ENCODE data around the gene ADAMTS17.

The ADAMTS17 gene

GRCh38 chr15:100169615-100170290, 172.0 kb downstream of the ADAMTS17 start:
- no peak for DNase-seq (ENCODE audit: low read depth)

- DNase-seq (ENCODE audit: low read depth), result no peak
Measured at GRCh38 chr15:100168787-100169186, 173.0 kb downstream of the ADAMTS17 start.

- no peak for DNase-seq (ENCODE audit: low read depth)
Measured at GRCh38 chr15:100167884-100168375, 173.8 kb downstream of the ADAMTS17 start.

- DNase-seq (ENCODE audit: low read depth), result no peak
Measured at GRCh38 chr15:100166313-100166712, 175.5 kb downstream of the ADAMTS17 start.

GRCh38 chr15:100163961-100164360, 177.8 kb downstream of the ADAMTS17 start:
- DNase-seq (ENCODE audit: low read depth), result no peak

GRCh38 chr15:100160953-100161352, 180.8 kb downstream of the ADAMTS17 start:
- DNase-seq (ENCODE audit: low read depth), result no peak

- no peak for DNase-seq (ENCODE audit: low read depth)
Measured at GRCh38 chr15:100159436-100159835, 182.3 kb downstream of the ADAMTS17 start.

- no peak for DNase-seq (ENCODE audit: low read depth)
Measured at GRCh38 chr15:100158356-100158755, 183.4 kb downstream of the ADAMTS17 start.

GRCh38 chr15:100156201-100156600, 185.6 kb downstream of the ADAMTS17 start:
- no peak for DNase-seq (ENCODE audit: low read depth)

- no peak for DNase-seq (ENCODE audit: low read depth)
Measured at GRCh38 chr15:100154338-100154737, 187.4 kb downstream of the ADAMTS17 start.

GRCh38 chr15:100152463-100152862, 189.3 kb downstream of the ADAMTS17 start:
- no peak for DNase-seq (ENCODE audit: low read depth)

GRCh38 chr15:100150906-100151305, 190.9 kb downstream of the ADAMTS17 start:
- DNase-seq (ENCODE audit: low read depth), result no peak

- peak; percentile 5 for DNase-seq (ENCODE audit: low read depth)
Measured at GRCh38 chr15:100147828-100148227, 193.9 kb downstream of the ADAMTS17 start.

- no peak for DNase-seq (ENCODE audit: low read depth)
Measured at GRCh38 chr15:100143378-100143777, 198.4 kb downstream of the ADAMTS17 start.

- DNase-seq (ENCODE audit: low read depth), result no peak
Measured at GRCh38 chr15:100141311-100142001, 200.3 kb downstream of the ADAMTS17 start.

- no peak for DNase-seq (ENCODE audit: low read depth)
Measured at GRCh38 chr15:100140527-100141308, 201.1 kb downstream of the ADAMTS17 start.

GRCh38 chr15:100134586-100134985, 207.2 kb downstream of the ADAMTS17 start:
- DNase-seq (ENCODE audit: low read depth), result no peak

- DNase-seq (ENCODE audit: low read depth), result no peak
Measured at GRCh38 chr15:100134089-100134583, 207.6 kb downstream of the ADAMTS17 start.

- DNase-seq (ENCODE audit: low read depth), result no peak
Measured at GRCh38 chr15:100133001-100133400, 208.8 kb downstream of the ADAMTS17 start.

- no peak for DNase-seq (ENCODE audit: low read depth)
Measured at GRCh38 chr15:100132309-100132708, 209.5 kb downstream of the ADAMTS17 start.

GRCh38 chr15:100131321-100132224, 210.2 kb downstream of the ADAMTS17 start:
- no peak for DNase-seq (ENCODE audit: low read depth)

All from iris pigment epithelial cell (primary cell).